Epithelial cell of proximal tubule (primary cell): ENCODE measurements around the gene ZNF627. TPM values are rescaled to one million over a fixed set of nuclear protein-coding genes. Genes with fewer than 3 reads are reported as not detected.
A peak's percentile ranks its signal among the peaks of the same experiment; 100 is the strongest.

Experiments used
- DNase-seq: peaks from one replicate; pipeline ENCODE4 v3.0.0-alpha.2; 2011; ENCODE audit warnings: low read depth
- H3K4me3 ChIP-seq: 2 replicates; pipeline ENCODE4 v1.5.1; 2011; ENCODE audit warnings: low read depth, mild to moderate bottlenecking, low read length
- total RNA-seq: library from RNA; depleted of rRNA; stranded (reverse); fragments of >200 nt; gene quantifications from 2 replicates; pipeline ENCODE4 v1.2.3, GENCODE V29; 2015
- TF ChIP-seq, protein P1 (sequence below): conservative IDR thresholded peaks from 2 replicates; pipeline ENCODE4 v1.5.1; 2012; ENCODE audit warnings: low read depth, mild to moderate bottlenecking, low read length

Gene ZNF627
- total RNA-seq, 1 donor from 2014 or later: 12.5 TPM

DNA sequence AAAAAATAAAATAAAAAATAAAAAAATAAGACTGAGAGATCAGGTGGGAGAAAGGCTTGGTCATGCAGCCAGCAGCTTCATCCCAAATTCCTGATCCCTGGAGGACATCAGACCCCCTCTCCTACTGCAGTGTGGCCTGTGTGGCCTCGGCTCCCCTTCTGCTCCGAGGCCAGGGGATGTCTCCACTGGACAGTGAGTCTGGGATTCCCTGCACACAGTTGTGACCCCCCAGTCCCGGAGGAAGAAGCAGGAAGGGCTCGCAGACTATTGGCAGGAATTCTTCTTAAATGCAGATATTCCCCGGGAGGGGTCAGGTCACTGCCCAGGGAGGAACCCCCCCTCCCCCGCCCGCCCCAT is 41.9 kb downstream of the ZNF627 start:
- DNase-seq: no peak
- TF ChIP-seq, protein P1, sequence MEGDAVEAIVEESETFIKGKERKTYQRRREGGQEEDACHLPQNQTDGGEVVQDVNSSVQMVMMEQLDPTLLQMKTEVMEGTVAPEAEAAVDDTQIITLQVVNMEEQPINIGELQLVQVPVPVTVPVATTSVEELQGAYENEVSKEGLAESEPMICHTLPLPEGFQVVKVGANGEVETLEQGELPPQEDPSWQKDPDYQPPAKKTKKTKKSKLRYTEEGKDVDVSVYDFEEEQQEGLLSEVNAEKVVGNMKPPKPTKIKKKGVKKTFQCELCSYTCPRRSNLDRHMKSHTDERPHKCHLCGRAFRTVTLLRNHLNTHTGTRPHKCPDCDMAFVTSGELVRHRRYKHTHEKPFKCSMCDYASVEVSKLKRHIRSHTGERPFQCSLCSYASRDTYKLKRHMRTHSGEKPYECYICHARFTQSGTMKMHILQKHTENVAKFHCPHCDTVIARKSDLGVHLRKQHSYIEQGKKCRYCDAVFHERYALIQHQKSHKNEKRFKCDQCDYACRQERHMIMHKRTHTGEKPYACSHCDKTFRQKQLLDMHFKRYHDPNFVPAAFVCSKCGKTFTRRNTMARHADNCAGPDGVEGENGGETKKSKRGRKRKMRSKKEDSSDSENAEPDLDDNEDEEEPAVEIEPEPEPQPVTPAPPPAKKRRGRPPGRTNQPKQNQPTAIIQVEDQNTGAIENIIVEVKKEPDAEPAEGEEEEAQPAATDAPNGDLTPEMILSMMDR: no peak
- peak overlapping the region; percentile 70 for H3K4me3 ChIP-seq

- H3K4me3 ChIP-seq: peak overlapping the region; percentile 70
- DNase-seq: peak; percentile 59
- TF ChIP-seq, protein P1: no peak
Measured at GRCh38 chr19:11639602-11640471, 42.6 kb downstream of the ZNF627 start.

GRCh38 chr19:11641244-11641643 is 44.0 kb downstream of the ZNF627 start:
- TF ChIP-seq, protein P1: no peak
- H3K4me3 ChIP-seq: no peak overlapping the region
- no peak for DNase-seq

- DNase-seq: no peak
- no peak overlapping the region for H3K4me3 ChIP-seq
- TF ChIP-seq, protein P1: no peak
Measured at GRCh38 chr19:11642902-11643301, 45.6 kb downstream of the ZNF627 start.

- TF ChIP-seq, protein P1: no peak
- no peak overlapping the region for H3K4me3 ChIP-seq
- no peak for DNase-seq
Measured at GRCh38 chr19:11649941-11650340, 52.7 kb downstream of the ZNF627 start.

DNA sequence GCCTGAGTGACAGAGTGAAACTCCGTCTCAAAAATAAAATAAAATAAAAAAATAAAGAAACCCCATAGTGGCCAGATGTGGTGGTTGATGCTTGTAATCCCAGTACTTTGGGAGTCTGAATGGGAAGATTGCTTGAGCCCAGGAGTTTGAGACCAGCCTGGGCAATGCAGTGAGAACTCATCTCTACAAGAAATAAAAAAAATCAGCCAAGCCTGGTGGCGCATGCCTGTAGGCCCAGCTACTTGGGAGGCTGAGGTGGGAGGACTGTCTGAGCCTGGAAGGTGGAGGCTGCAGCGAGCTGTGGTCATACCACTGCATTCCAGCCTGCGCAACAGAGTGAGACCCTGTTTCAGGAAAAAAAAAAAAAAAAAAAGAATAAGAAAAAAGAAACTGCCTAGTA is 53.8 kb downstream of the ZNF627 start:
- TF ChIP-seq, protein P1: no peak
- no peak overlapping the region for H3K4me3 ChIP-seq
- no peak for DNase-seq

DNA sequence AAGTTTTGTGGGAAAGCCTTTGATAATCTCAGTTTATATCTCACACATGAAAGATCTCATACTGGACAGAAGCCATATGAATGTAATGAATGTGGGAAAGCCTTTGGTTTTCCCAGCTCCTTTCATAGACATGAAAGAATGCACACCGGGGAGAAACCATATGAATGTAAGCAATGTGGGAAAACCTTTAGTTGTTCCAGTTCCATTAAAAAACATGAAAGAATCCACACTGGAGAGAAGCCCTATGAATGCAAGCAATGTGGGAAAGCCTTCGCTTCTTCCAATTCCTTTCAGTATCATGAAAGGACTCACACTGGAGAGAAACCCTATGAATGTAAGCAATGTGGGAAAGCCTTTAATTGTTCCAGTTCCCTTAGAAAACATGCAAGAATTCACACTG is 54.8 kb downstream of the ZNF627 start:
- H3K4me3 ChIP-seq: no peak overlapping the region
- DNase-seq: no peak
- TF ChIP-seq, protein P1: no peak
